HL-60 (cell line): ENCODE results near the gene TERB1.

Experiments used
- CTCF ChIP-seq: IDR thresholded peaks from one replicate; pipeline ENCODE4 v1.5.1; 2011; ENCODE audit warnings: low read length, control low read depth, inconsistent platforms; ENCODE audit not compliant: insufficient read depth
- GABPA ChIP-seq: IDR thresholded peaks from 2 replicates; pipeline ENCODE4 v1.6.1; 2012; ENCODE audit warnings: low read depth

GRCh38 chr16:66746048-66746447, 55.3 kb downstream of the TERB1 start:
- TF ChIP-seq CTCF (no peak), GABPA (no peak)
